GM19351 (cell line): Measurements from ENCODE around the gene SORCS3.

Source experiments
- ATAC-seq: cut with Tn5 transposase; IDR thresholded peaks from one replicate; pipeline ENCODE4 v1.9.1; 2021; ENCODE audit warnings: mild to moderate bottlenecking, moderate library complexity; ENCODE audit not compliant: unreplicated experiment

Gene SORCS3

DNA sequence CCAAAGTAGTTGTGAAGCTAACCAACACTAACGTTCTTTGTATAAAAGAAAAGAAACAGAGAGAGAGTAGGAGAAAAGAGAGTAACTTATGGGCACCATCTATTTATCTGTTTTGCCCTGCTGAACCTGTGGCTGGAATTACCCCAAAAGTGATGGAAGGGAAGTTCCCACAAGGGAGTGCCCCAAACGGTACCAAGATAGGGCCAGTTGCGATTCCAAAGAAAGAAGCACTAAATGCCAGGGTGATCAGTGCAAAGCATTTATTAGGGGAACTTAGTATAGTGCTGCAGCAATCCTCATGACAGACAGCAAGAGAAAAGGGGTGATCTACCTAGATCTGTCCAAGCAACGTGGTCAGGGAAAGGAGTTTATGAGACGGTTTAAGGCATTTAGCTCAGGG lies 190.2 kb downstream of the SORCS3 start:
- ATAC-seq, result no peak

DNA sequence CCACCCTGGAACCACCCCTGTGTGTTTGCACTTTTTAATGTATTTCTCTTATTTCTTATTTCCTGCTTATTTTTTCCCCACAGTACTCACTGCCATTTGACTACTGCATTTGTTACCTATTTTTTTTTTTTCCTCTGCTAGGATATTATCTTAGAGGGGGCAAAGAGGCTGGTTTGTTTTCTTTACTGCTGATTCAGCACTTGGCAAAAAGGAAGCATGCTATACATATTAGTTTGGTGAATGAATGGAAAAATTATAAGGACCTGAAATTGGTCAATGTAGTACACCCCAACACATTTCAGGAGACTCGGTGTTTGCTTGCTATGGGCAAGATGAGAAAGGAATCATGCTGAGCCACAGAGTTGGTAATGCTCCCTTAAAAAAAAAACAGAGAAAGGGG lies 193.5 kb downstream of the SORCS3 start:
- no peak for ATAC-seq

DNA sequence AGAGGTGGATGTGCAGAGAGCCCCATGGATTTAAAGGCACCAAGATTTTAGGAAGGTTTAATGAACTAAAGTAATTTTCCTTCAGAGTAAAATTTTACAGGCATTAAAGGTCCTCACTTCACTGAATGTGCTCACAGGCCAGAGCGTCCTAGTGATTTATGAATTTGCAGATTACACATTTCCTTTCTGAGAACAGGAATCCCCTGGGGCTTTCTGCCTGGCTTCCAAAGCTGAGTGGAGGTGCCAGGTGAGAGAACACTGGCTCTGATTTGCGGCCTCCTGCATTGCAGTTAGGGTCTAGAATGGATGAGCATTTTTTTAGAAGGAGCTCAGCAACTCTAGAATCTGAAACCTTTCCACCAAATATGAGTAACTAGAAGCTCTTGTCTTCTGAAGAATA lies 194.3 kb downstream of the SORCS3 start:
- ATAC-seq, result no peak

DNA sequence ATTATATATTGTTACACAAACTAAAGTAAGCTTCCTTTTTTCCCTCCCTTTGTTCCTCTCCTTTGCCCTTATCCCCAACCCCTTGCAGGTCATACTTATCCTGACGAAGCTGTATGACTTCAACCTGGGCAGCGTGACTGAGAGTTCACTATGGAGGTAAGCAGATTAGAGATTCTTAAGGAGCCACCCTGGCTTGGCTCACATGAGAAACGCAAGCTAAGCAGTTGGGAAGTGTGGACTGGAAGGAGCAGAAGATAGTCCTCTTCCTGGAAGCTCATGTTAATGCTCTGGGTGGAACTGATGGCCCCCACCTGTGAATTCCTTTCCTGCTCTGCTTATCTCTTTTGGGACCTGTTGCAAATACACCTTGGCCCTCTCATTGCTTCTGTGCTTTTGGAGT lies 201.6 kb downstream of the SORCS3 start:
- ATAC-seq, result no peak

DNA sequence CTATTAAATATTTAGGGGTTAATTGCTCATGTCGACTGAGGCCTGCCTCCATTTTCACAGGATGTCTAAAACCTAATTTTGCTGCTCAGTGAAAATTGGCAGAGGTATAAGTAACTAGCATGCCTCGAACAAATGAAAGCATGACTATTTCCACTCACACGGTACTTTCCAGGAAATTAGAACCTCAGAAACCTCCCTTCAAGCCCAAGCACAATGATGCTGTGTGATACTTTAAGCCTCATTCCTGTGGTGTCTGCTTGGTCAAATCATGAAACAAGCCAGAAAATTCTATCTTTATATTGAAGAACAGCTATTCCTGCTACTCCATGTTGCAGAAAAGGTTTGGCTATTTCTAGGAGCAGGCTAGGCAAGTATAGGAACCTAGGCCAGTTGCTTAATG lies 203.0 kb downstream of the SORCS3 start:
- ATAC-seq, result no peak

DNA sequence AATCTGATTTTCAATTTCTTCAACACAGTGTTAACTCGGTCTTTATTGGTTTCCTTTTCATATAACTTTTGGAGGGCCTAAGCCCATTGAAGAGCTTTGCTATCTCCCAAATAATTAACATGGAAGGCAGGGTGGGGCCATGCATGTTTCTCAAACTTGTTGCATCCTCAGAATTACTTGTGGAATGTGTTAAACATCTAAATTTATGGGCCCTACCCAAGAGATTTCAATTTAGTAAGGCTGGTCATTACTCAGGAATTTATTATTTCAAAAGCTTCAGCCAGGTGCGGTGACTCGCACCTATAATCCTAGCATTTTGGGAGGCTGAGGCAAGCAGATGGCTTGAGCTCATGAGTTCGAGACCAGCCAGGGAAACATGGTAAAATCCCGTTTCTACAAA lies 208.9 kb downstream of the SORCS3 start:
- ATAC-seq, result no peak

DNA sequence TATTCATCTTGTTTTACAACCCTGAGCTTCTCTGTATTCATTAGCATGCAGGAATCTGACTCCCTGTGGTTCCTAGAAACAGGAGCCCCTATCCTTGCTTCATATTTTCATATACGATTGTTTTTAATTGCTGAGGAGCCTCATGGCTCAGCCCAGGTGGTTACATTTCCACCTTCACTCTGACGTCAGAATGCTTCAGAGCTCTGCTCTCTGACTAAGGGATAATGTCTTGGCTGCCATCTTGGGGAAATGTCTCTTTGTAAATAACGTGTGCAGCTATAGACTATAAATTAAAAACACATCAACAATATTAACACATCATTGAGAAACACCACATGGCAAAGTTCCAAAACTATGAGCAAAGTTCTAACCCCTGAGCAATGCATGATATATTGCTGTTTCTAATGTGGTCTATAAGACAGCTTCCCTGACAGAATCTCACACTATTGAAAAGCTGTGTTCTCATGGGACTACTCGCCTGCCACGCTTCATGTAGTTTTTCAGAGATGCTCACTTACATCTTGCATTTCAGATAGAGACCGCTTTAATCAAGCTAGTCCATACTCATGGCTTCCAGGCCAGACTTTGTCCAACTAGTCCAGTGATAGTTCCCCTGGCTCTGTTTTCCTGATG lies 227.0 kb downstream of the SORCS3 start:
- no peak for ATAC-seq

DNA sequence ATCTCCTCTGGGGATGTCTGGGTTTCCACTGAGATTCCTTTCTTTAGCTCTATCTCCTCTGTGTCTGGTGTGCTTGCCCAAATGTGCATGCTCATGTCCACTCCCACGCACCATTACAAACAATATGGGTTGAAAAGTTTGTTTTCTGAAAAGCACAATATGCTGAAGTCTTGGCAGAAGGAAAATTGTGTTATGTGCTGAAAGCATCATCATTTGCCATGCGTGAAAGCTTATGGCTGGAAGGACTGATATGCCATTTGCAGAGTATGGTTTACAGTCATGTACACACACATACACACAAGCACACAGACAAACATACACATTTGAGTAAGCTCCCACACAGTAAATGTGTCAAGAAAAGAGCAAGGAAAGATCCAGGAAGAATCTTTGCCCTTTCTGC lies 231.6 kb downstream of the SORCS3 start:
- no peak for ATAC-seq

DNA sequence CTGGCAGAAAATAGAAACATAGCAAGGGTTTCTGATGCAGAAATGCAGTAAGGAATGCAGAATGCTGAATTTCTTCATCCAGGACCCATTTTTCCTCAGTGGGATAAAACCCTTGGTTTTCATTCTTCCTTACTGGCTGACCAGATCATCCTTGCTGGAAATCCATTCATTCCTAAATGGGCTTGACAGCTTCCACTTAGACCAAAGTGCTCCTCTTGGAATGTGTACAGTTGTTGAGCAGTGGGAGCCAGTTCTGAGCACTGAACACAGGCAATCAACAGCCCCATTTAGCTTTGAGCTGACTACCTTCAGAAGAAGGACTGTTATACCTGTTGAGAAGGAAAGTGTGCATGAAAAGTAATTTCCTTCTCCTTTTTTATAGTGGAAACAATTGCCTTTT lies 232.1 kb downstream of the SORCS3 start:
- no peak for ATAC-seq

DNA sequence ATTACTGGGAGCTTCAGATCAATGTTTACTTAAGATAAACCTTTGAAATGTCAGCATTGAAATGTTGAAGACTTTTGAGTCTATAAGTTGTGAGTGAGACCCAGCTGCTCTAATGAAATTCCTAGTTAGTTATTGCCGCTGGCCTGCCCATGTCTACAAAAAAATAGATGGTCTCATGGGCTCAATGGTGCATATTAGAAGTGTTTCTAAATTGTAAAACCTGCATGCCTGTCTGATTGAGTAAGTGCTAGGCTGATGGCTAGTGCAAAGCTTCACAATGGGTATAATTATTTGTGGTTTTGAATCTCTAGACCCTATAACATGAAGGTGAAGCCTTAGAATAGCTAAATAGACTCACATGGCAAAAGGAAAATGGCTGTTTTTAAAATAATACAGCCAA lies 234.5 kb downstream of the SORCS3 start:
- no peak for ATAC-seq

DNA sequence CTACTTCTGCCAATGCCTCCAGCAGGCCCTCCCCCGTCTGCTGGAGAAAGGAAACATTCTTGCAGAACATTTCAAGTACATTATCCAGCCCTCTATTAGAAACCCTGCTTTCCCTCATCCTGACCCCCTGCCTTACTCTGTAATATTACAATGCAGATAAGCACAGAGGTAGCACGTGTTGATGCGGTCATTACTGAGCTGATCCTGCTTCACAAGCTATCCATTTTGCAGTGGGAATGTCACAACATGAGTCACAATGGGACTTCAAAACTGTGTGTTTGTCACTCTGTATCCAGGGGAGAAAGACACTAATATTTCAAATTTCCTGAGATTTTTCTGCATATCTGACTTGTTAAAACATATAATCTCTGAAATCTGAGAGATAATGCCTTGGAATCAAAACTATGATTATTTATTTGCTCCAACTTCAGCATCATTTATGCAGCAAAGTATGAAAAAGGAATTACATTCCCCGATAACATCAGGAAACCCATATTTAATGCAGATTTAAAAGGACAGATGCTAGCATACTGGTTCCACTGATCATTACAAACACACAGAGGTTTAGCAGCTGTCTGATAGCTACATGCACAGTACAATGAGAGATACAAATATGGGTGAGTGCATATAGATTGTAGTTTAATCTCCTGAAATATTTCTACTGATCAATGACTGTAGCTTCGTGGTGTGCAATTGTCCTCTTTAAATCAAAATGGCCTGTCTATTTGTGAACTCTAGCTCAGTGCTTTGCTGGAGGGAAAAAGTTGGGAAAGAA lies 239.7 kb downstream of the SORCS3 start:
- no peak for ATAC-seq

DNA sequence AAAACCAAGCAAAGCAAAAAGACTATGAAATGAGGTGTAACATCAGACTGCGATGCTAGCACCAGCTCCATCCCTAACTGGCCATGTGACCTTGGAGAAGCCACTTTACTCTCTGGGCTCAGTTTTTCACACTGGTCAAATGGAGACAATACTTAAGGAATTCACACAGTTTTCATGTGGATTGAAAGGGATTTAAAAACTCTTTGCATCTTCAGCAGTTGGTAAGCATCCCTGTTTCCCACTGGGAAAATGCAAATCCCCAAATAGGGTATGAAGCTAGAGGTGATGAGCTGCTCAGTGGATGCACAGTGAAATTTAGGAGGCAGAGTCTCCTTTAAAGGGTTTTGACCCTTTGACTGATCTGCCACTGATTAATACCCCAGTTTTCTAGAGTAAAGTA lies 240.7 kb downstream of the SORCS3 start:
- ATAC-seq, result no peak

DNA sequence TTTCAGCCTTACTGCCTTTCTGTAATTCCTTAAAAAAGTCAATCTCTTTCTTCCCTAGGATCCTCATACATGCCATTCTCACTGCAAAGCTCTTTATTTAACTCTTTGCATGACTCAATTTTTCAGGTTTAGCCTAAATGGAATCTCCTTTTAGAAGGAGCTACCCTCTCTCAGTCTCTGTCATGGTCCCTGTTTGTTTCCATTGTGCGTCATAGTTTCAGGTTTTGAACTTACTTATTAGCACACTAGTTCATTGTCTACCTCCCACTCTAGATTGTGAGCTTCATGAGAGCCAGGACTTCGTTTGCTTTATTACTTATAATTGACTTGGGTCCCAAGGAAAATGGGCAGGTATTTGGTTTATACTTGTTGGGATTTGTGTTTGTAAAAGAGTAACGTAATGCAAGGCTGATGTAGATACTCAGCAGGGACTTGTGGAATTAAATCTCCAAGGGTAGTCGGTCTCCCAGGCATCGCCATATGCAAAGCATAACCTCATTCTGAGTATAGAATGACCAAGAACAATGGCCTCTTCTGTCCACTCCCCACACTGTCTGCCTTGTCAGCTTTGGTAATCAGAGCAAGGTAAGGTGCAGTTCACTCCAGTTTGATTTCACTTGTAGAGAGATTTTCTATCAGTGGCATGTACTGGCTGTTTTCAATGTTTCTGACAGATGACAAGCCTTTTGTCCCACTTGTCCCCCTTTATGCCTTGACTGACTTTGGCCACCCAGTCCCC lies 252.0 kb downstream of the SORCS3 start:
- ATAC-seq, result peak; percentile 65

DNA sequence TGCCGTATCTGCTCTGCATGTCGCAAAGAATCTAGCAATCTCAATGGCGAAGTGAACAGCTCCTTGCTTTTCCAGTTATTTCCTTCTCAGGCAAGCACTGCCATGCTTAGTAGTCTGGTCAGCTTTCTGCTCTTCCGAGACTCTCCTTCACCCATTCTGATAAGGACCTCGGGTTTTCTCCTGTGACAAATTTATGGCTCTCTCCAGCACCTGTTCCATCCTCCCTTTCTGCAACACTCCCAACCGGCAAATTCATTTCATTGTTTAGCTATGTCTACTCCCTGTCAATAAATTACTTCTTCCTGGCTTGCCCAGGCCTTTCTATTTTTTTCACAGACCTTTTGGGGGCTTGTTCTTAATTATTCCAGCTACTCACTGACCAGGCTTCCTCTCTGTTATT lies 252.6 kb downstream of the SORCS3 start:
- no peak for ATAC-seq

DNA sequence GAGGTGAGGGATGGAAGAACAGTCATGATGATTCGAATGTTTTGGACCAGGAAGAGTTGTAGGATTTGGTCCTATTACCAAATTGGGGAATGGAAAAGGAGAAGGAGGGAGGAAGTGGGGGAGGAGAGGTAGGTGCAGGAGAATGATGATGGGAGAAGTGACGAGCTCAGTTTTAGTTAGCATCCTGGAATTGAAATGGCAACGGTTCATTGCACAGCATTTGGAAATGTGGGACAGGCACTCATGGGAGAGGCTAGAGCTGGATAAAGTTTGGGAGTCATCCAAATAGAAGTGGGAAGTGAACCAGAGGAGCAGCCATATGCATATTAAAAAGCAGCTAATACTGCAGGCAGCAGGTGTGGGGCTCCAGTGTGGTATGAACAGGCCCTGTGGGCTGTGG lies 253.6 kb downstream of the SORCS3 start:
- ATAC-seq, result no peak

DNA sequence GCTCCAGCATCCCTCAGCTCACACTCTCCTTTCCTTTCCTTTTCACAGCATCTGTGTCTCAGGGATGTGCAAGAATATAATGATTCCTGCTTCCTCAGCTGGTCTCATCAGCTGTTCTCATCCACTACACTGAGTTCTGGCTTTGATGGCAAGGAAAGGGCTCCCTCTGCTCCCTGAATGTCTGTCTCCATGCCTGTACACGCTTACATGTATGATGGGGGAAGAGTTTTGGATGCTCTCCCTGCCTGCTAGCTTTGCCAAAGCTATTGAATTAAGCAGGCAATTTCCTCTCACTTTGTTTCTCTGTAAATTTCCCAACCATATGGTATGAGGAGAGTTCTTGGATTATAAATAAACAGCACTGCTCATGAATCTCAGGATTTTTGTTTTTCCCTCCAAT lies 254.5 kb downstream of the SORCS3 start:
- no peak for ATAC-seq

DNA sequence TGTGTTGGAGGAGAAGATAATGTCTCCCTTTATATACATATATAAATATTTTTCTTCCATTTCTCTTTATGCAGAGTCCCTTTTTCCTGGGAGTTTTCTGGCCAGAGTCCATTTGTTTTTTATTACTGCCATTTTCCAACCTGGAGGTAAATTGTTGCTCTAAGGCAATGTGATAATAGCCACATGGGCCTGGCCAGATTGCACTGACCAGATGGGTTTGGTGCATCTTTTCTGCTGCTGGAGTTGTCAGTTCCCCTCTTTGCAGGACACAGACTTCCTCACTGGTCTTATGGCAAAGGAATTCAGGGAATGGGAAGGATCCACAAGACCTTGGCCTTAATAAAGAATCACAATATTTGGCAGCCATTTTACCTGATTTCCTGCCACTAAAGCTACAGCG lies 254.9 kb downstream of the SORCS3 start:
- no peak for ATAC-seq

DNA sequence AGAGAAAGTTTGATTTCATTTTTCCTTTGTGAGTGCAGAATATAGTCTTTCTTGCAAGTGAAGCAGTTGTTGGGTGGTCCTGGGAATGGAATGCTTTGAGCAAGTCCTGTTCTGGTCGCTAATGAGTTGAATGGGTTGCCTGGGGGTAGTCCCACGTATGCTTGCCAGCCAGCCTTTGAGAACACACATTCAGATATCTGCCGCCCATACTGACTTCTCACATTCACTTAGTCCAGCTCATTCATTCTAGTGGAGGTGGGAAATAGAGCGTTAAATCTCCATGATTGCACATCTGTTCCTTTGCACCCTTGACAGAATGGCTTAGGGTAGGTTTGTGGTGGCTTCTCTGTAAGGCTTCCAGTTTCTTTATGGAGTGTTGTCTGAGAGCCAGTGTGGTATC lies 256.6 kb downstream of the SORCS3 start:
- no peak for ATAC-seq

DNA sequence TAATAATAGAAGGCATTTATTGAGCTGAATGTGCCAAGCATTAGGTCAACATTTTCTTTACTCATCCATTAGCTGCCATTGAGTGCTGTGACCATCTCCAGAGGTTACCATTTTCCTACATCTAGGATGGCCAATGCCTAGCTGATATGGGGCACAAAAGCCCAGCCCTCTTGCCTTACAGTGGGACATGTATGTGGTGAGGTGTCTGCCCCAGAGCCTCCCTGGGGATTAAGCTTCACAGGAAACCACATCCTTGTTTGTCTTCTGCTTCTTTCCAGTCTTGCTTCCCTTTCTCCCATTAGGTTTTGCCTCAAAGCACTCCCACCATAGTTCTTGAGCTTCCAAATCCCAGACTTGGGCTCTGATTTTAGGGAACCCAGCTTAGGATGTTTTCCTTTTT lies 258.7 kb downstream of the SORCS3 start:
- no peak for ATAC-seq

DNA sequence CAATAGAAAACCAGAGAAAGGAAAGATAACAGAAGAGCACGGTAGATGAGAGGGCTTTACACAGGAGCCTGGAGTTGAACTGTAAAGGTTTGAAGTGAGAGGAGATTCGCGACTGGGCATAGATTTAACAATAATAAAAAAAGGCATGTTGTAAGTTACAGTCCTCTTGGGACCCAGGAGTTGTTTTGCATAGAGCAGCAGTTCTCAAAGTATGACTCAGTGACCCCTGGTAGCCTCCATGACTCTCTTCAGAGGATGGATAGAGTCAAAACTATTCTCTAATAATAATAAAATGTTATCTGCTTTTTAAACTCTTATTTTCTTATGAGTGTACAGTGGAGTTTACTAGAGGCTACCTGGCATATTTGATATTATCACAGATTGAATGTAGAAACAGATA lies 262.3 kb downstream of the SORCS3 start:
- no peak for ATAC-seq

DNA sequence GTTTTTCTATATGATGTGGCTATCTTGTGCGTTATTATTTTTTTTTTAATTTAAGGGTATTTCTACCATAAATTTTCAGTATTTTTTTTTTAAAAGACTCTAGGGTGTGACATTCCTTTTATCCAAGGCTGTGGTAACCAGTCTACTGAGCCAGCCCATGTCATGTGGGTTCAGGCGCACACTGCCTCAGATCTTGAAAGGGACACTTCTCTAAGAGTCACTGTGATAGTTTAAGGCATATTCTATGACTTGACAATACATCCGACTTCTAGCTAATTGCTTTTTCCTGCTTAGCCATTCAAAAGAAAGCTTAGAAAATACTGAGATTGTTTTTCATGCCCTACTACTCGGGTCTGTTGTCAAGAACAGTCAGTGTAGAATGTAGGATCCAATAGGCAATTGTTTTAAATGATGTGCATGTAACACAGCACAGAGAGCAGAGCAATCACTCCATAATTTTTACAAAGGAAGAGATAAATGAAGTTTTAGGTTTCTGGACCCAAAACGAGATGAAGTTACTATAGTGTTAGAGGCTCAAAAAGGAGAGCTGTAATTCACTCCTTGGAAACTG lies 263.7 kb downstream of the SORCS3 start:
- ATAC-seq, result no peak

DNA sequence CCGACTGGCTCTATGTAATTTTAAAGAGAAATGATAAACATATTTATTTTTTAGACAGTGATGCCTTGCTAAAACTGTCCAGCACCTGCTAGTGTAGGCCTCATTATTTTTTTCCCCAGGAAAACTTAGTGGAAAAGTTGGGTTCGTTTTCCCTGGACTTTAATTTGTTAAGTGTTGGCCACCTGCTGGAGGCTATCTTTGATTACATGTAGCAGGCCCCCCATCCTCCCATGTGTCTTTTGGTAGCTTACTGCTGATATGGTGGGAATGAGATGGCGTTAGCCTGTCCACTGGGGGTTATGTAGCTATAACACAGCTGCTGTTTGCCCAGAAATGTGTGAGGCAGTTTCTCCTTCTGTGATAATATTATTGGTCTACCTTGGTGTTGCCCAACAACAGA lies 265.0 kb downstream of the SORCS3 start:
- no peak for ATAC-seq
